Stimulated activated naive CD8-positive, alpha-beta T cell treated with anti-CD3 and anti-CD28 coated beads, Interleukin-15, amount 100 ng/mL, for 72 hours (primary cell): ENCODE data around the gene CAMTA1.

ENCODE experiments used
- ATAC-seq: fragments of 150-1000 bp; cut with Tn5 transposase; 2 replicates; pipeline ENCODE4 v1.10.0; 2021; ENCODE audit warnings: mild to moderate bottlenecking, moderate library complexity
- DNase-seq, 2 donors: peaks; one replicate each; pipeline ENCODE4 v3.0.0; 2021 to 2022
- H3K27ac Mint-ChIP-seq, 2 donors: one replicate each; pipeline ENCODE4 v1.8.0; 2022; ENCODE audit warnings: mild to moderate bottlenecking in 2 of 2, mixed read lengths in 2 of 2, moderate library complexity in 2 of 2
- H3K27me3 Mint-ChIP-seq: one replicate; pipeline ENCODE4 v1.8.0; 2022; ENCODE audit warnings: mixed read lengths
- H3K4me1 Mint-ChIP-seq: one replicate; pipeline ENCODE4 v1.8.0; 2022; ENCODE audit warnings: mild to moderate bottlenecking, mixed read lengths
- H3K4me3 Mint-ChIP-seq, 2 donors: one replicate each; pipeline ENCODE4 v1.8.0; 2022; ENCODE audit warnings: mild to moderate bottlenecking in 2 of 2, mixed read lengths in 2 of 2, moderate library complexity in 1 of 2
- H3K9me3 Mint-ChIP-seq, 2 donors: one replicate each; pipeline ENCODE4 v1.8.0; 2022; ENCODE audit warnings: mixed read lengths in 2 of 2

The CAMTA1 gene

GRCh38 chr1:7574121-7575040 lies 789.1 kb downstream of the CAMTA1 start:
- no peaks in the 10 kb centered on the region for H3K9me3 Mint-ChIP-seq
- H3K4me1 Mint-ChIP-seq: no peaks in the 10 kb centered on the region
- ATAC-seq (no peak), DNase-seq (no peak)
- H3K27ac Mint-ChIP-seq: no peak overlapping the region
- peaks cover 14% of the 10 kb centered on the region for H3K27me3 Mint-ChIP-seq
- no peak overlapping the region for H3K4me3 Mint-ChIP-seq

- H3K27me3 Mint-ChIP-seq: peaks cover 14% of the 10 kb centered on the region
- no peaks in the 10 kb centered on the region for H3K9me3 Mint-ChIP-seq
- no peaks in the 10 kb centered on the region for H3K4me1 Mint-ChIP-seq
- H3K27ac Mint-ChIP-seq: no peak overlapping the region
- ATAC-seq: no peak
- DNase-seq: no peak
- H3K4me3 Mint-ChIP-seq: no peak overlapping the region
These were observed 789.8 kb downstream of the CAMTA1 start for GRCh38 chr1:7575041-7575400.

GRCh38 chr1:7576946-7577657 lies 791.8 kb downstream of the CAMTA1 start:
- Mint-ChIP-seq H3K27me3 (peaks cover 14% of the 10 kb centered on the region), H3K4me3 (no peak overlapping the region), H3K9me3 (no peaks in the 10 kb centered on the region), H3K4me1 (no peaks in the 10 kb centered on the region), H3K27ac (no peak overlapping the region)
- ATAC-seq: no peak
- no peak for DNase-seq

GRCh38 chr1:7578206-7578605 lies 793.0 kb downstream of the CAMTA1 start:
- no peaks in the 10 kb centered on the region for H3K4me1 Mint-ChIP-seq
- no peak overlapping the region for H3K4me3 Mint-ChIP-seq
- no peak overlapping the region for H3K27ac Mint-ChIP-seq
- DNase-seq: no peak
- H3K27me3 Mint-ChIP-seq: peaks cover 14% of the 10 kb centered on the region
- no peaks in the 10 kb centered on the region for H3K9me3 Mint-ChIP-seq
- no peak for ATAC-seq

GRCh38 chr1:7579016-7579415 lies 793.8 kb downstream of the CAMTA1 start:
- H3K4me3 Mint-ChIP-seq: no peak overlapping the region
- no peaks in the 10 kb centered on the region for H3K9me3 Mint-ChIP-seq
- DNase-seq (no peak), ATAC-seq (no peak)
- no peaks in the 10 kb centered on the region for H3K4me1 Mint-ChIP-seq
- peaks cover 14% of the 10 kb centered on the region for H3K27me3 Mint-ChIP-seq
- H3K27ac Mint-ChIP-seq: no peak overlapping the region

GRCh38 chr1:7579831-7580804 lies 794.9 kb downstream of the CAMTA1 start:
- H3K9me3 Mint-ChIP-seq: no peaks in the 10 kb centered on the region

GRCh38 chr1:7580923-7581753 lies 795.9 kb downstream of the CAMTA1 start:
- H3K9me3 Mint-ChIP-seq: no peaks in the 10 kb centered on the region
- peaks cover 5% of the 10 kb centered on the region for H3K27me3 Mint-ChIP-seq
- DNase-seq (no peak), ATAC-seq (no peak)
- H3K27ac Mint-ChIP-seq: no peak overlapping the region
- no peak overlapping the region for H3K4me3 Mint-ChIP-seq
- H3K4me1 Mint-ChIP-seq: no peaks in the 10 kb centered on the region

More at GRCh38 chr1:7579831-7580804, 794.9 kb downstream of the CAMTA1 start:
- Mint-ChIP-seq H3K4me3 (no peak overlapping the region), H3K27me3 (peaks cover 11% of the 10 kb centered on the region), H3K27ac (peak overlapping the region; percentile 58 to 96), H3K4me1 (no peaks in the 10 kb centered on the region)
- ATAC-seq: no peak
- no peak for DNase-seq

GRCh38 chr1:7581754-7582459 lies 796.7 kb downstream of the CAMTA1 start:
- ATAC-seq: no peak

GRCh38 chr1:7582460-7582972 lies 797.3 kb downstream of the CAMTA1 start:
- no peaks in the 10 kb centered on the region for H3K27me3 Mint-ChIP-seq
- no peak for DNase-seq
- H3K27ac Mint-ChIP-seq: no peak overlapping the region
- H3K9me3 Mint-ChIP-seq: no peaks in the 10 kb centered on the region
- H3K4me3 Mint-ChIP-seq: no peak overlapping the region
- no peak for ATAC-seq
- no peaks in the 10 kb centered on the region for H3K4me1 Mint-ChIP-seq

More at GRCh38 chr1:7581754-7582459, 796.7 kb downstream of the CAMTA1 start:
- Mint-ChIP-seq H3K4me1 (no peaks in the 10 kb centered on the region), H3K27ac (no peak overlapping the region), H3K4me3 (no peak overlapping the region), H3K27me3 (no peaks in the 10 kb centered on the region), H3K9me3 (no peaks in the 10 kb centered on the region)
- DNase-seq: no peak

- Mint-ChIP-seq H3K9me3 (no peaks in the 10 kb centered on the region), H3K4me1 (no peaks in the 10 kb centered on the region), H3K27ac (no peak overlapping the region), H3K27me3 (no peaks in the 10 kb centered on the region), H3K4me3 (no peak overlapping the region)
- ATAC-seq (no peak), DNase-seq (no peak)
These were observed 798.2 kb downstream of the CAMTA1 start for GRCh38 chr1:7583291-7584096.

- no peaks in the 10 kb centered on the region for H3K27me3 Mint-ChIP-seq
- peak overlapping the region in 1 of 2 donors; percentile 62 for H3K27ac Mint-ChIP-seq
- no peaks in the 10 kb centered on the region for H3K4me1 Mint-ChIP-seq
- DNase-seq: no peak
- H3K9me3 Mint-ChIP-seq: no peaks in the 10 kb centered on the region
- no peak overlapping the region for H3K4me3 Mint-ChIP-seq
- ATAC-seq: no peak
These were observed 798.9 kb downstream of the CAMTA1 start for GRCh38 chr1:7584157-7584556.

GRCh38 chr1:7584643-7585042 lies 799.4 kb downstream of the CAMTA1 start:
- H3K9me3 Mint-ChIP-seq: no peaks in the 10 kb centered on the region
- H3K4me1 Mint-ChIP-seq: no peaks in the 10 kb centered on the region
- H3K4me3 Mint-ChIP-seq: no peak overlapping the region
- no peaks in the 10 kb centered on the region for H3K27me3 Mint-ChIP-seq
- ATAC-seq (no peak), DNase-seq (no peak)
- no peak overlapping the region for H3K27ac Mint-ChIP-seq

GRCh38 chr1:7585216-7585907 lies 800.1 kb downstream of the CAMTA1 start:
- no peaks in the 10 kb centered on the region for H3K4me1 Mint-ChIP-seq
- DNase-seq: no peak
- no peak for ATAC-seq
- no peaks in the 10 kb centered on the region for H3K27me3 Mint-ChIP-seq
- H3K27ac Mint-ChIP-seq: no peak overlapping the region
- no peak overlapping the region for H3K4me3 Mint-ChIP-seq
- H3K9me3 Mint-ChIP-seq: no peaks in the 10 kb centered on the region
